Measurements from ENCODE around the gene GCK. TPM values are rescaled to one million over a fixed set of nuclear protein-coding genes. Genes with fewer than 3 reads are reported as not detected.

Gene GCK
- total RNA-seq, 2 experiments from 2014 or later = 0.16 TPM; not detected in 1

DNA sequence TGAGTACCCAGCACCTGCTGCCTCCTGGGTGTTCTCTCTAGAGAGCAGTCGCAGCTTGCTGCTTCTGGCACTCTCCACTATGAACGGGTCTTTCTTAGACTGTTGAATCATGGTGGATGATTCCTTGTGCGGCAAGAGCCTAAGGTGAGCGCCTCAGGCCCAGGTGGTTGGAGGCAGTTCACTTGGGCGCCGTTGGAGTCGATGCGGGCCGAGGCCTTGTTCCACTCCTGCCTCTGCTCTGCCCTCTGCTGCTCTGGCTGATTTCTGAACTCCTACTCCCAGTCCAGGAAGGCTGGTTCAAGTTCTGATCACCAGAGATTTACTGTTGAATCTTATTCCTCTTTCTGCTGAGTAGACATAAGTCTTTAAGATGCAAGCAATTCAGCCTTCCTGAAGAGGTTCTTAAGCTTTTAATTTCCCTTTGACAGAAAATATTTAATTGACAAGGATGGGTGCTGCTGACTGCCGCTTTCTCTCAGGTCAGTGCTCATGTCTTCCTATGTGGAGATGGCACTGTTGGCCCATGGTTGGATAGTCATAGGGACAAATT, 22.0 kb upstream of the GCK start:
- CTCF ChIA-PET (ENCODE audit: unreplicated experiment) = interaction anchor here (0.6 kb wide), 1 partner anchor 10 kb away, joined by 4 read pairs; no protein-coding TSS in a partner anchor

DNA sequence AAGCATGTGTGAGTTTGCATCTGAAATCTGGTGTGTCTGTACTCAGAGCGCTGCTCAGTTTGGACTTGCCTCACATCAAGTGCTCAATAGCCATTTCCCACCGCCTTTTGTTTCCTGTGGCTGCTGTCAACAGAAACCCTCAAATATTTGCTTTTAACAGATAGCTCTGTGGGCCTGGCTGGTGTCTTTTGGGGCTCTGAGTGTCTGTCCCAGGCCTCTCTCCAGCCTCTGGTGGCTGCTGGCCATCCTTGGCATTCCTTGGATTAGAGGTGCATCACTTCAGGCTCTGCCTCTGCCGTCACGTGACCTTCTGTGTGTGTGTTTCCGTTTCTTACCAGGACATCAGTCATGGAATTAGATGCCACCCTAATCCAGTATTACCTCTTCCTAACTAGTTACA, 20.9 kb upstream of the GCK start:
- Histone ChIP-seq H4K20me1 (ENCODE audit: insufficient read depth, low read length) (no peaks in the 10 kb centered on the region), H3K4me3 (ENCODE audit: low read depth, low read length, poor library complexity, severe bottlenecking) (no peak overlapping the region), H2AFZ (ENCODE audit: low read length) (no peak overlapping the region), H3K27ac (ENCODE audit: low read depth, low read length, poor library complexity, severe bottlenecking) (no peak overlapping the region), H3K36me3 (ENCODE audit: insufficient read depth, low read length) (peaks cover 81% of the 10 kb centered on the region), H3K4me2 (ENCODE audit: low read length) (no peak overlapping the region), H3K4me1 (ENCODE audit: insufficient read depth, low read length, poor library complexity, severe bottlenecking) (peaks cover 14% of the 10 kb centered on the region), H3K9me2 (ENCODE audit: insufficient read depth, low read length) (no peaks in the 10 kb centered on the region), H3K9me3 (ENCODE audit: low read length) (no peaks in the 10 kb centered on the region), H3K79me2 (ENCODE audit: insufficient read depth, low read depth, low read length) (no peaks in the 10 kb centered on the region)
- CTCF ChIA-PET (ENCODE audit: unreplicated experiment) = interaction anchor here (0.7 kb wide), 1 partner anchor 31 kb away, joined by 4 read pairs; no protein-coding TSS in a partner anchor
- TF ChIP-seq, protein P1, sequence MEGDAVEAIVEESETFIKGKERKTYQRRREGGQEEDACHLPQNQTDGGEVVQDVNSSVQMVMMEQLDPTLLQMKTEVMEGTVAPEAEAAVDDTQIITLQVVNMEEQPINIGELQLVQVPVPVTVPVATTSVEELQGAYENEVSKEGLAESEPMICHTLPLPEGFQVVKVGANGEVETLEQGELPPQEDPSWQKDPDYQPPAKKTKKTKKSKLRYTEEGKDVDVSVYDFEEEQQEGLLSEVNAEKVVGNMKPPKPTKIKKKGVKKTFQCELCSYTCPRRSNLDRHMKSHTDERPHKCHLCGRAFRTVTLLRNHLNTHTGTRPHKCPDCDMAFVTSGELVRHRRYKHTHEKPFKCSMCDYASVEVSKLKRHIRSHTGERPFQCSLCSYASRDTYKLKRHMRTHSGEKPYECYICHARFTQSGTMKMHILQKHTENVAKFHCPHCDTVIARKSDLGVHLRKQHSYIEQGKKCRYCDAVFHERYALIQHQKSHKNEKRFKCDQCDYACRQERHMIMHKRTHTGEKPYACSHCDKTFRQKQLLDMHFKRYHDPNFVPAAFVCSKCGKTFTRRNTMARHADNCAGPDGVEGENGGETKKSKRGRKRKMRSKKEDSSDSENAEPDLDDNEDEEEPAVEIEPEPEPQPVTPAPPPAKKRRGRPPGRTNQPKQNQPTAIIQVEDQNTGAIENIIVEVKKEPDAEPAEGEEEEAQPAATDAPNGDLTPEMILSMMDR (conservative IDR thresholded peaks at IDR 0.05; ENCODE audit: low read length) = no peak
- no peak for TF ChIP-seq EZH2phosphoT487 (IDR thresholded peaks at IDR 0.05; ENCODE audit: borderline replicate concordance, low read depth, low read length)
- BruUV-seq (replicated peaks) = no TSS peak
- POLR2A ChIA-PET = interaction anchor here (0.6 kb wide), 2 partner anchors 233 to 312 kb away, joined by 3 to 5 read pairs; no protein-coding TSS in a partner anchor
- intact Hi-C loops (cut with micrococcal nuclease; ENCODE audit: unreplicated experiment) = no loop called here
- DNase-seq (ENCODE audit: low spot score) = no peak

More for the DNA sequence above, 22.0 kb upstream of the GCK start:
- Histone ChIP-seq H3K36me3 (ENCODE audit: insufficient read depth, low read length) (peaks cover 70% of the 10 kb centered on the region), H3K9me3 (ENCODE audit: low read length) (no peaks in the 10 kb centered on the region), H4K20me1 (ENCODE audit: insufficient read depth, low read length) (no peaks in the 10 kb centered on the region), H3K4me1 (ENCODE audit: insufficient read depth, low read length, poor library complexity, severe bottlenecking) (peaks cover 14% of the 10 kb centered on the region), H3K9me2 (ENCODE audit: insufficient read depth, low read length) (no peaks in the 10 kb centered on the region), H3K4me3 (ENCODE audit: low read depth, low read length, poor library complexity, severe bottlenecking) (no peak overlapping the region), H3K27ac (ENCODE audit: low read depth, low read length, poor library complexity, severe bottlenecking) (no peak overlapping the region), H2AFZ (ENCODE audit: low read length) (no peak overlapping the region), H3K79me2 (ENCODE audit: insufficient read depth, low read depth, low read length) (no peaks in the 10 kb centered on the region), H3K4me2 (ENCODE audit: low read length) (no peak overlapping the region)
- no TSS peak for BruUV-seq (replicated peaks)
- TF ChIP-seq EZH2phosphoT487 (IDR thresholded peaks at IDR 0.05; ENCODE audit: borderline replicate concordance, low read depth, low read length) = no peak
- TF ChIP-seq, protein P1 (conservative IDR thresholded peaks at IDR 0.05; ENCODE audit: low read length) = no peak
- DNase-seq (ENCODE audit: low spot score) = no peak
- intact Hi-C loops (cut with micrococcal nuclease; ENCODE audit: unreplicated experiment) = no loop called here
- POLR2A ChIA-PET = interaction anchor here (0.6 kb wide), 1 partner anchor 277 kb away, joined by 3 read pairs; no protein-coding TSS in a partner anchor

DNA sequence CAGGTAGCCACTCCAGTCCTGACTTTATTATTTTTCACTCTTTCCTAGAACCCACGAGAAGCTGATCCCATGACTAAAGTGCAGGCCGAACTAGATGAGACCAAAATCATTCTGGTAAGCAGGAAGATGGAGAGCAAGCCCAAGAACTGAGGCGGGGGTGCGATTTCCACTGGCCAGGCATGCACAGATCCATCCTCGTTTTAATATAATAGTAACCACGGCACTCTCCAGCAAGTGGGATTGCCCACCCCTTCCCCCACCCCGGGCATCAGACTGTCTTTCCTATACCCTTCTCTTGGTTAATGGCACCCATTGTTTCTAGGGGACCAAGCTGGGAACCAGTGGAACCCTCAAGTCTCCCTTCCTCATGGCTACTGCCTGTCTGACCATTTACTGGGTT, 18.8 kb upstream of the GCK start:
- CTCF ChIA-PET (ENCODE audit: unreplicated experiment) = interaction anchor here (0.6 kb wide), 1 partner anchor 166 kb away, joined by 6 read pairs; no protein-coding TSS in a partner anchor
- H3K36me3 ChIP-seq (ENCODE audit: insufficient read depth, low read length) = peaks cover 85% of the 10 kb centered on the region

More for the DNA sequence above, 18.8 kb upstream of the GCK start:
- DNase-seq (ENCODE audit: low spot score) = no peak
- intact Hi-C loops (cut with micrococcal nuclease; ENCODE audit: unreplicated experiment) = no loop called here
- POLR2A ChIA-PET = interaction anchor here (0.9 kb wide), 1 partner anchor 11 kb away, joined by 4 read pairs; no protein-coding TSS in a partner anchor
- Histone ChIP-seq H3K4me2 (ENCODE audit: low read length) (no peak overlapping the region), H3K27ac (ENCODE audit: low read depth, low read length, poor library complexity, severe bottlenecking) (no peak overlapping the region), H2AFZ (ENCODE audit: low read length) (no peak overlapping the region), H3K9me2 (ENCODE audit: insufficient read depth, low read length) (no peaks in the 10 kb centered on the region), H3K9me3 (ENCODE audit: low read length) (no peaks in the 10 kb centered on the region), H4K20me1 (ENCODE audit: insufficient read depth, low read length) (no peaks in the 10 kb centered on the region), H3K4me1 (ENCODE audit: insufficient read depth, low read length, poor library complexity, severe bottlenecking) (no peaks in the 10 kb centered on the region), H3K79me2 (ENCODE audit: insufficient read depth, low read depth, low read length) (peaks cover 7% of the 10 kb centered on the region; the same call in 1 of the 2 replicates), H3K4me3 (ENCODE audit: low read depth, low read length, poor library complexity, severe bottlenecking) (no peak overlapping the region)
- TF ChIP-seq EZH2phosphoT487 (IDR thresholded peaks at IDR 0.05; ENCODE audit: borderline replicate concordance, low read depth, low read length) = no peak
- TF ChIP-seq, protein P1 (conservative IDR thresholded peaks at IDR 0.05; ENCODE audit: low read length) = no peak
- no TSS peak for BruUV-seq (replicated peaks)

Data from OCI-LY7 (cell line).